NT2/D1 (cell line): ENCODE data around the gene METTL22.

Experiments used
- SUZ12 ChIP-seq: IDR thresholded peaks from 2 replicates; pipeline ENCODE4 v1.6.1; 2011; ENCODE audit not compliant: insufficient read length, insufficient read depth; ENCODE audit errors: extremely low read depth
- ZNF274 ChIP-seq: IDR thresholded peaks from 2 replicates; pipeline ENCODE4 v1.6.1; 2011; ENCODE audit warnings: mild to moderate bottlenecking, low read depth, low read length

GRCh38 chr16:8691728-8692127 is 70.2 kb downstream of the METTL22 start:
- TF ChIP-seq ZNF274 (no peak), SUZ12 (no peak)
